Measurements from ENCODE around the gene NPC1L1.
"Not testable (repeated sequence)": the region's sequence is repeated elsewhere in the genome, so short reads cannot be mapped to it uniquely, and the experiment has no call there.

The NPC1L1 gene

GRCh38 chr7:44564606-44565005, 23.5 kb upstream of the NPC1L1 start:
- DNase-seq = no peak

DNA sequence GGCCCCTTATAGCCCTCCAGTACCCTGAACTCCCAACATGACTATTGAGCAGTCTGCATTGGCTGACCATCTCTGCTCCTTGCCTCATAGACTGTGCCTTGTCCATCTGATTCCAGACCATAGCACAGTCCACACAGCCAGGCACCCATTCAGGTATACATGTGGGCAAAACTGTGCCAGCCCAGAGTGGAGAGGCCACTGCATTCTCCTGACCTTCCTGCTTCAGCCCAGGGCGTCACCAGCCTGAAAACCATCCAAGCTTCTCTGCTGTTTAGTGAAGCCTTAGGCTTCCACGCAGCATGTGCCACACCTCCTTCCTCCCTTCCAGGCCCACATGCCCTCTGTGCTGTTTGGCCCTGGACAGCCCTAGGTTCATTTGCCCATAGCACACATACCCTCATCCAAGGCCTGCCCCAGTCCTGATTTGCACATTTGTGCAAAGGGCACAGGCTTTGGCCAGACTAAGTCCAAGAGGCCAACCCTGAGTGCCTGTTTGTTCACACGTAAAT, 22.1 kb upstream of the NPC1L1 start:
- DNase-seq = no peak

GRCh38 chr7:44562622-44562962, 21.5 kb upstream of the NPC1L1 start:
- DNase-seq = not testable (repeated sequence)

DNA sequence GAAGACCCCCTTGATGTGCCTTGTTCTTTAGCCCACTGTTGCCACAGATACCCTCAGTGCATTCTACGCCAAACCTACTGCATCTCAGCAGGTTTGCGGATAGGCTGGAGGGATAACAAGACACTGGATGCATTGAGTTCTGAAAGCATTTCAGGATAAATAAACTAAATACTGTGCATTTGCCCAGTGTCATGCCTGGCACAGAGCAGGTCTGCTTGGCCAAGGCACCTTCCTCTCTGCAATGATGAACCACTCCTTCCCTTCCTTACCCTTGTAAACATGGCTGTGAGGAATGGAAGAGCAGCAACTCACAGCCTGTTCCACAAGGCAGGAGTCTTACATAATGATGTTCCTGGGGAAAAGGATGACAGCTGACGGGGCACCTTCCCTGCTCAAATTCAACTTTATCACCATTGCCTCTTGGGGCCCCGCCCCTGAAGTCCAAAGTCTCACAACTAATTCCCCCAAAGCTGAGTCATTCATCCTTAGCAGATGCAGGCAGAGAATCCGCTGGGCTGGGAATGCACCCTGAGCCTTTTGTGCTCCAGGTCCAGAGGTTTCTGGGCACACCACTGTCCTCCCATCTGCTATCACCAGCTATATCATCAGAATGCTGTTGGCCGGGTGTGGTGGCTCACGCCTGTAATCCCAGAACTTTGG, 21.0 kb upstream of the NPC1L1 start:
- no peak for DNase-seq

GRCh38 chr7:44561481-44561880, 20.4 kb upstream of the NPC1L1 start:
- no peak for DNase-seq

- DNase-seq = no peak
Measured at GRCh38 chr7:44559485-44559884, 18.4 kb upstream of the NPC1L1 start.

GRCh38 chr7:44557485-44557884, 16.4 kb upstream of the NPC1L1 start:
- DNase-seq = no peak

- DNase-seq = no peak
Measured at GRCh38 chr7:44555350-44555749, 14.2 kb upstream of the NPC1L1 start.

DNA sequence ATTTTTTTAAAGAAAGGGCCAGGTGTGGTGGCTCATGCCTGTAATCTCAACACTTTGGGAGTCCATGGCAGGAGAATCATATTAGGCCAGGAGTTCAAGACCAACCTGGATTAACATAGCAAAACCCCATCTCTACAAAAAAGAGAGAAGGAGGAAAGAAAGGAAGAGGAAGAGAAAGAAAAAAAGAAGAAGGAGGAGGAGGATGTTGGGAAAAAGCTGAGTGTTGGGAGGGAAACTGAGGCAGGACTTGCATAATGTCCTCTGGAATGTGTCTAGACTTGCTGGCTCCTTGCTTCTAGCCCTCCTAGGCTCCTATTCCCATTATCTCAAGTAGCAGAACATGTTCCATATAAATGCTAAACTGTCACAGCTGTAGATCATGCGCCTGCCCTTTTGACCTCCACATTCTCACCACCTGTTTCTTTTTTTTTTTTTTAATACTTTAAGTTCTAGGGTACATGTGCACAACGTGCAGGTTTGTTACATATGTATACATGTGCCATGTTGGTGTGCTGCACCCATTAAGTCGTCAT, 11.4 kb upstream of the NPC1L1 start:
- not testable (repeated sequence) for DNase-seq

DNA sequence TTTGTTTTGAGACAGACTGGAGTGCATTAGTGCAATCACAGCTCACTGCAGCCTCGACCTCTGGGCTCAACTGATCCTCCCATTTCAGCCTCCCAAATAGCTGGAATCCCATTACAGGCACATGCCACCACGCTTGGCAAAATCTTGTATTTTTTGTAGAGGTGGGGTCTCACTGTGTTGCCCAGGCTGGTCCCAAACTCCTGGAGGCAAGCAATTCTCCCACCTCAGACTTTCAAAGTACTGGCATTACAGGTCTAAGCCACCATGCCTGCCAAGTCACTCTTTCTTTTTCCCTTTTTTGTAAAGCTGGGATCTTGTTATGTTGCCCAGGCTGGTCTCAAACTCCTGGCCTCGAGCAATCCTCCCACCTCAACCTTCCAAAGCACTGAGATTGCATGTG, 8.3 kb upstream of the NPC1L1 start:
- DNase-seq = no peak

GRCh38 chr7:44548893-44549292, 7.8 kb upstream of the NPC1L1 start:
- no peak for DNase-seq

DNA sequence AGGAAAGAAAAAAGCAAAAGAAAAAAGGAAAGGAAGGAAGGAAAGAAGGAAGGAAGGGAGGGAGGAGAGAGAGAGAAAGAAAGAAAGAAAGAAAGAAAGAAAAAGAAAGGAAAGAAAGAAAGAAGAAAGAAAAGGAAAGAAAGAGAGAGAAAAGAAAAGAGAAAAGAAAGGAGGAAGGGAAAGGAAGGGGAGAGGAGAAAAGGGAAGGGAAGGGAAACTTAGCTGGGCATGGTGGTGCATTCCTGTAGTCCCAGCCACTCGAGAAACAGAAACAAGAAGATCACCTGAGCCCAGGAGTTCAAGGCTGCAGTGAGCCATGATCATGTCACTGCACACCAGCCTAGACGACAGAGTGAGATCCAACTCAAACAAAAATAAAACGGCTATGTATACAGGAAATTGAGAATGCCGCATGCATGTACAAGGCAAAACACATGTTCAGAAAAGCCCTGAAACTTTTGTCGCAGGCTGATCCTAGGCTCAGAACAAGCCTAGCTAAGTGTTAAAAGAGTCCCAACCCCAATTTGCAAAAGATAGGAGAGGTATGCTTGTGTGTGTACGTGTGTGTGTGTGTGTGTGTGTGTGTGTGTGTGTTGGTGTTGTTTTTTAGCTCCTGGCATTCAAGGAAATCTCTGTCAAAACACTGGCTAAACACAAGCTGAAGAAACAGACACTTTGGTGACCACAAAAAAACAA, 6.6 kb upstream of the NPC1L1 start:
- DNase-seq = no peak

DNA sequence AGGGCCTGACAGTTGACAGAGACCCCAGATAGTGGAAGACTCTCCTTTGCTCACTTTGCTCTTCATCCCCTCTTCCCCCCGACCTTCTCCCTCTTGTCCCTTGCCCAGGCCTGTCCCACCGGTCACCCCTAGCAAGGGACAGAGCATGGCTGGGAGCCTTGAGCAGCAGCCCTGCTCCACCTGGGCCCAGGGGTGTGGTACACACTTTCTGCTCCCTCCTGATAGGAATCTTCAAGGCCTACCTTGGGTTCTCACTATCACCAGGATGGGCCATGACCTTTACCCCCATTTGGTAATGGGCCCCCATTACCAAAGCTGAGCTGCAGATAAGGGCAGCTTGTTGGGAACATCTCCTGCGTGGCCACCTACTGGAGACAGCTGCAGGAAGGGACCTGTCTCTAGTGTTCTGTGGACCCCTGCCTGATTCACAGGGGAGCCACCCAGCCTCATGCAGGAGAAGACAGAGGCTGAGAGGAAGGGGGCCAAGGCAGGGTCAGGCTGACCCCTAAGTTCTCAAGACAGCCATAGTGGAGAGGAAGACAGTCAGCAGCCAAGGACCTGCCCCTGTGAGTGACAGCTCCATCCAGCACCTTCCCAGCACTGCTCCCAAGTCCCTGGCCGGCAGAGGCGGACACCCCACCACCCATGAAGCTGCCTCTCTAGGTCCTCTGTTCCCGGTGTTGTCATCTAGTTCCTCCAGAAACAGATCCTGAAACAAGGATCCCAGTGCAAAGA, 913 bp upstream of the NPC1L1 start:
- DNase-seq = no peak

DNA sequence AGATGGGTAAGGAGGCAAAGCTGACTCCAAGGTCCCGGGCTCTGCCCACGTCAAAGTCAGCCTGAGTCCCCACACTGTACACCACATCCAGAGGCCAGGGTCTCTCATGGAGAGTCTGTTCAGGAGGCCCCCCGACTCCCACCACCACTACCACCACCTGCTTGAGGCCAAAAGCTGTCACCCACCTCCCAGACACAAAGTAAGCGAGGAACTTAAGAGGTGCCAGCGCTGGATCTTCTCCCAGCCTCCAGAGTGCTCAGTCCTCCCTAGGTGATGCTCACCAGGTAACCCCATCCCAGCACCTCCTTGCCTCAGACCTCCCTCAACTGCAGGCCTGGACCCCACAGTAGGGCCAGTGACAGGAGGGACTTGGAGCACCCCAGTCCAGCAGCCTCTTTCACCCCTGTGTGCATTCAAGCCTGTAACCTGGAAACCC, 520 bp downstream of the NPC1L1 start:
- DNase-seq = no peak

DNA sequence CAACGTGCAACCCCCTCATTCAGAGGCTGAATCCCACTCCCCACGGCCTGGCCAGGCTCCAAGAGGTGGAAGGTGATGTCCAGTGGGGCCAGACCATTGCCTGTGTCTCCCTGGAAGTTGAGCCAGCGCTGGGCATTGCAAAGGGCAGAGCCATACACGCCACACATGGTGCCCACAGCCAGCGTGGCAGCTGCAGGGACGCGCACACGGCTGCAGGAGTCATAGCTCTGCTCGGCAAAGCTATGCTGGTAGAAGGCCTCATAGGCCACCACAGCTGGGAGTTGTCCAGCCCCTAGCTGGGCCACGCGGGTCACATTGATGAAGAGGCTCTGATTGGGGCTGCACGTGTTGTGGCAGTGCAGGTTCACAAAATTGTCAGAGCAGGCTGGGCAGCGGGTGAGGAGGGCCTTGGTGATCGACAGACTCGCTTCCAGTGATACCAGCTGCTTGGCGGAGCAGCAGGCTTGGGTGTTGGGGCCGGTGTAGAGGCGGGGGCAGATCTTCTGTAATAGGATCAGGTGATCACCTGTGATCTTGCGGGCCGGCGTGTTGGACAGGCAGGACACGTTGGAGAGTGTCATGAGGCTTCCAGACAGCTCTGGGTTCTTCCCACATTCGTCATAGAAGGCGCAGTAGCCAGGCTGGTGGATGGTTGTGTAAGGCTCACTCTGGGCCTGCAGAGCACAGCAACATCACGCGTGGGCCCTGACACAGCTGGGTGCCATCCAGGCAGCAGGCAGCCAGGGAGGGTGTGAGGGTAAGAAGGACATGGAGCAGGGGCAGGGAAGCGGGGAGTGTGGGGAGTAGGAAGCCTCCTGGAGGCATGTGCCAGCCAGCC, 1.2 kb downstream of the NPC1L1 start:
- no peak for DNase-seq

GRCh38 chr7:44538798-44539668, 2.1 kb downstream of the NPC1L1 start:
- no peak for DNase-seq

- no peak for DNase-seq
Measured at GRCh38 chr7:44538093-44538797, 2.9 kb downstream of the NPC1L1 start.

GRCh38 chr7:44537442-44537841, 3.7 kb downstream of the NPC1L1 start:
- DNase-seq = no peak

GRCh38 chr7:44536090-44536489, 5.0 kb downstream of the NPC1L1 start:
- DNase-seq = no peak

- no peak for DNase-seq
Measured at GRCh38 chr7:44535348-44536064, 5.6 kb downstream of the NPC1L1 start.
